K562 (cell line): Measurements from ENCODE around the gene PRSS8. TPM values are rescaled to one million over a fixed set of nuclear protein-coding genes. Genes with fewer than 3 reads are reported as not detected.

Experiments used
- ATF2 ChIP-seq: sonication (generic); formaldehyde crosslinking; IDR thresholded peaks from 2 replicates; pipeline ENCODE4 v1.8.1; 2022; ENCODE audit warnings: missing genetic modification reagents
- CCAR2 ChIP-seq: fragments of 200-400 bp; formaldehyde crosslinking; IDR thresholded peaks from 2 replicates; pipeline ENCODE4 v1.6.1; 2017; ENCODE audit warnings: mild to moderate bottlenecking, low read depth, low read length
- CTBP1 ChIP-seq: fragments of 450-650 bp; IDR thresholded peaks from 2 replicates; pipeline ENCODE4 v1.6.1; 2016; ENCODE audit warnings: borderline replicate concordance
- CXXC5 ChIP-seq: fragments of 250-450 bp; sonication (Bioruptor Pico); IDR thresholded peaks from 2 replicates; pipeline ENCODE4 v1.8.0; 2022; ENCODE audit warnings: inconsistent platforms, mild to moderate bottlenecking, moderate library complexity
- FOXP1 ChIP-seq: sonication (generic); formaldehyde crosslinking; IDR thresholded peaks from 2 replicates; pipeline ENCODE4 v1.8.0; 2022; ENCODE audit warnings: mild to moderate bottlenecking, missing genetic modification reagents
- HNRNPH1 ChIP-seq: fragments of 200-400 bp; formaldehyde crosslinking; optimal IDR thresholded peaks from 2 replicates; pipeline ENCODE3; 2017; ENCODE audit warnings: low read depth, mild to moderate bottlenecking, low read length, moderate library complexity
- HNRNPLL ChIP-seq: fragments of 200-400 bp; formaldehyde crosslinking; IDR thresholded peaks from 2 replicates; pipeline ENCODE4 v1.6.1; 2017; ENCODE audit warnings: low read length, low read depth, mild to moderate bottlenecking; ENCODE audit not compliant: poor library complexity, severe bottlenecking
- KDM4B ChIP-seq, 2 experiments: fragments of 450-650 bp in 1 of 2; sonication (generic) in 1 of 2; IDR thresholded peaks; 2 replicates each; pipeline ENCODE4 v1.6.1; 2016 to 2017; ENCODE audit warnings: borderline replicate concordance in 2 of 2, antibody characterized with exemption in 1 of 2, low read depth in 1 of 2, mild to moderate bottlenecking in 1 of 2
- NKRF ChIP-seq: fragments of 450-650 bp; IDR thresholded peaks from 2 replicates; pipeline ENCODE4 v1.6.1; 2016; ENCODE audit warnings: borderline replicate concordance
- NR2C1 ChIP-seq, 2 experiments: fragments of 450-650 bp; IDR thresholded peaks; 2 replicates each; pipeline ENCODE4 v1.6.1; 2017; ENCODE audit warnings: mild to moderate bottlenecking in 2 of 2, antibody characterized with exemption in 1 of 2, inconsistent platforms in 1 of 2, missing compliant biosample characterization in 1 of 2, missing genetic modification characterization in 1 of 2
- POLR2G ChIP-seq: fragments of 200-400 bp; formaldehyde crosslinking; IDR thresholded peaks from 2 replicates; pipeline ENCODE4 v1.6.1; 2017; ENCODE audit warnings: low read depth, mild to moderate bottlenecking, antibody characterized with exemption, low read length, moderate library complexity
- SMARCA4 ChIP-seq: fragments of 450-650 bp; IDR thresholded peaks from 2 replicates; pipeline ENCODE4 v1.6.1; 2016
- SNRNP70 ChIP-seq: fragments of 200-400 bp; formaldehyde crosslinking; optimal IDR thresholded peaks from 2 replicates; pipeline ENCODE3; 2017; ENCODE audit warnings: low read depth, low read length
- TBL1XR1 ChIP-seq, 2 experiments: IDR thresholded peaks; 2 replicates each; pipeline ENCODE4 v1.6.1; 2012; ENCODE audit warnings: improper control_type of control experiment in 2 of 2, low read length in 2 of 2, mild to moderate bottlenecking in 1 of 2
- YY1 ChIP-seq, 3 experiments: IDR thresholded peaks; 2 replicates each; pipeline ENCODE4 v1.6.1; 2011; ENCODE audit warnings: low read length in 2 of 3, mild to moderate bottlenecking in 2 of 3, moderate library complexity in 2 of 3, borderline replicate concordance in 1 of 3, control low read depth in 1 of 3, low read depth in 1 of 3; ENCODE audit not compliant: insufficient read depth in 3 of 3, insufficient replicate concordance in 2 of 3, control insufficient read depth in 1 of 3, insufficient read length in 1 of 3; ENCODE audit errors: extremely low read depth in 1 of 3
- ZFP1 ChIP-seq: fragments of 450-650 bp; formaldehyde crosslinking; IDR thresholded peaks from 2 replicates; pipeline ENCODE4 v1.4.0; 2020; ENCODE audit warnings: mild to moderate bottlenecking, mixed read lengths
- ZNF274 ChIP-seq: IDR thresholded peaks from 2 replicates; pipeline ENCODE4 v1.6.1; 2011; ENCODE audit warnings: low read depth, mild to moderate bottlenecking, low read length, moderate library complexity, borderline replicate concordance
- ZNF280B ChIP-seq: fragments of 250-450 bp; sonication (Bioruptor Pico); IDR thresholded peaks from 2 replicates; pipeline ENCODE4 v1.5.1; 2021; ENCODE audit warnings: mild to moderate bottlenecking
- ZNF311 ChIP-seq: fragments of 250-450 bp; sonication (Bioruptor Pico); IDR thresholded peaks from 2 replicates; pipeline ENCODE4 v1.4.0; 2020; ENCODE audit warnings: mild to moderate bottlenecking, moderate library complexity
- ZNF583 ChIP-seq: fragments of 250-450 bp; sonication (Bioruptor Pico); IDR thresholded peaks from 2 replicates; pipeline ENCODE4 v1.4.0; 2020
- ZNF740 ChIP-seq, 3 experiments: fragments of 200-800 bp in 1 of 3; sonication (Bioruptor generic) in 1 of 3; sonication (generic) in 1 of 3; formaldehyde crosslinking in 1 of 3; IDR thresholded peaks; 2 replicates each; pipeline versions ENCODE4 v1.6.1 to v1.8.0; 2016 to 2022; ENCODE audit warnings: mild to moderate bottlenecking in 2 of 3, missing compliant biosample characterization in 2 of 3, missing genetic modification characterization in 2 of 3, missing genetic modification reagents in 1 of 3
- polyA plus RNA-seq, 8 experiments: library from polyadenylated mRNA; depleted of rRNA in 4 of 8; stranded (reverse) in 5 of 8; unstranded in 3 of 8; fragments of >200 nt; fragmentation: Nextera tagmentation in 2 of 8; fragmentation: Illumina TruSeq in 1 of 8; extraction: Ambion mirVana in 2 of 8; extraction: Trizol in 1 of 8; gene quantifications; 2 replicates each; pipeline versions ENCODE4 v1.2.1 to v1.2.3, GENCODE V29; 2011 to 2014; ENCODE audit warnings: inconsistent platforms in 1 of 8, missing spikeins in 1 of 8
- total RNA-seq, 7 experiments: library from RNA; depleted of rRNA in 6 of 7; stranded (reverse); fragments of >200 nt in 6 of 7; fragmentation: Illumina TruSeq in 2 of 7; extraction: Trizol in 2 of 7; gene quantifications; 2 replicates each; pipeline versions ENCODE4 v1.2.1 to v1.2.3, GENCODE V29; 2011 to 2021; ENCODE audit warnings: low replicate concordance in 1 of 7

The PRSS8 gene
- total and polyA plus RNA-seq, 9 of the 15 experiments (the other 6 are each of a cell fraction or from before 2014, with no cell fraction given): 0.25 to 3.9 (median 1.3) TPM; not detected in 1

GRCh38 chr16:31135535-31136286, at the start of gene PRSS8 (continued):
- TF ChIP-seq ATF2 (CRISPR knock-in tag) (no peak), CCAR2 (no peak), POLR2G (peak; percentile 65), NR2C1 (IDR thresholded peaks at IDR 0.05) (no peak), NR2C1 (tag; IDR thresholded peaks at IDR 0.05) (no peak), SNRNP70 (no peak), TBL1XR1 (IDR thresholded peaks at IDR 0.05; ENCODE audit: low read length in 2 of 2) (no peak), CTBP1 (no peak), SMARCA4 (peak; percentile 32; the same call in 1 of the 2 replicates), HNRNPLL (no peak), NKRF (peak; percentile 76; the same call in 1 of the 2 replicates), ZFP1 (CRISPR knock-in tag) (no peak), ZNF274 (no peak), CXXC5 (CRISPR knock-in tag) (no peak), YY1 (IDR thresholded peaks at IDR 0.05; ENCODE audit: borderline replicate concordance in 1 of 3, control insufficient read depth in 1 of 3, extremely low read depth in 1 of 3, insufficient read depth in 3 of 3, insufficient read length in 1 of 3, insufficient replicate concordance in 2 of 3, low read depth in 1 of 3, low read length in 2 of 3) (no peak), FOXP1 (no peak), HNRNPH1 (no peak), ZNF280B (no peak), ZNF740 (CRISPR knock-in tag; IDR thresholded peaks at IDR 0.05) (no peak), ZNF740 (tag; IDR thresholded peaks at IDR 0.05) (no peak), ZNF583 (CRISPR knock-in tag) (no peak), ZNF311 (CRISPR knock-in tag) (no peak), KDM4B (IDR thresholded peaks at IDR 0.05; ENCODE audit: borderline replicate concordance in 2 of 2, low read depth in 1 of 2) (no peak)
